A673 (cell line): ENCODE data around the gene GRIN2D. TPM values are rescaled to one million over a fixed set of nuclear protein-coding genes. Genes with fewer than 3 reads are reported as not detected.
A peak's percentile ranks its signal among the peaks of the same experiment; 100 is the strongest.

Source experiments
- BruUV-seq: library from RNA; stranded (reverse); fragments of 400-500 nt; replicated peaks from 2 replicates; lab custom pipeline; 2021; lab: Mats Ljungman, UMichigan
- CTCF ChIA-PET: fragments of 300-600 bp; sonication (Branson Sonifier 250); formaldehyde crosslinking; loops from one replicate; lab custom pipeline; 2022; ENCODE audit warnings: antibody characterized with exemption; lab: Charles Lee
- POLR2A ChIA-PET: fragments of 300-600 bp; sonication (Branson Sonifier 250); formaldehyde crosslinking; loops from one replicate; lab custom pipeline; 2022; ENCODE audit warnings: antibody characterized with exemption; ENCODE audit not compliant: low non-redundant PET; lab: Charles Lee
- DNase-seq: peaks from one replicate; pipeline ENCODE4 v3.0.0-alpha.2; 2015; ENCODE audit warnings: low spot score
- H3K27ac ChIP-seq: fragments of 200-600 bp; sonication (generic); 2 replicates; pipeline ENCODE4 v1.5.1; 2016; ENCODE audit warnings: mixed run types, low read depth, mild to moderate bottlenecking, mixed read lengths, antibody characterized with exemption, low read length; ENCODE audit not compliant: poor library complexity, severe bottlenecking
- H3K27me3 ChIP-seq: fragments of 200-600 bp; sonication (generic); replicated peaks from 2 replicates; pipeline ENCODE4 v1.6.1; 2017; ENCODE audit warnings: mixed run types, low read depth, mild to moderate bottlenecking, mixed read lengths, antibody characterized with exemption, low read length; ENCODE audit not compliant: insufficient read depth, poor library complexity
- H3K36me3 ChIP-seq: fragments of 200-600 bp; sonication (generic); 2 replicates; pipeline ENCODE4 v1.6.1; 2016; ENCODE audit warnings: mixed run types, mild to moderate bottlenecking, mixed read lengths, antibody characterized with exemption, low read length; ENCODE audit not compliant: insufficient read depth, poor library complexity, severe bottlenecking
- H3K4me1 ChIP-seq: fragments of 200-600 bp; sonication (generic); 2 replicates; pipeline ENCODE4 v1.6.1; 2017; ENCODE audit warnings: mixed run types, mild to moderate bottlenecking, mixed read lengths, antibody characterized with exemption, low read length; ENCODE audit not compliant: insufficient read depth, poor library complexity, severe bottlenecking
- H3K4me3 ChIP-seq: fragments of 200-600 bp; sonication (generic); 2 replicates; pipeline ENCODE4 v1.5.1; 2016; ENCODE audit warnings: low read depth, mixed run types, mild to moderate bottlenecking, mixed read lengths, low read length; ENCODE audit not compliant: poor library complexity, severe bottlenecking
- H3K9me3 ChIP-seq: fragments of 200-600 bp; sonication (generic); 2 replicates; pipeline ENCODE4 v1.6.1; 2016; ENCODE audit warnings: mixed run types, low read depth, mild to moderate bottlenecking, mixed read lengths, antibody characterized with exemption, low read length; ENCODE audit not compliant: poor library complexity, severe bottlenecking
- CTCF ChIP-seq: fragments of 300-800, 200-600 bp; sonication (generic); conservative IDR thresholded peaks from 2 replicates; pipeline ENCODE4 v1.5.1; 2017; ENCODE audit warnings: low read depth, mild to moderate bottlenecking, antibody characterized with exemption, low read length, moderate library complexity, mixed read lengths
- EZH2 ChIP-seq: fragments of 200-600 bp; sonication (generic); IDR thresholded peaks from 2 replicates; pipeline ENCODE4 v1.6.1; 2017; ENCODE audit warnings: borderline replicate concordance, low read depth, mild to moderate bottlenecking, mixed read lengths, antibody characterized with exemption, low read length; ENCODE audit not compliant: poor library complexity, severe bottlenecking
- intact Hi-C: fragments of 100-400 bp; cut with micrococcal nuclease; formaldehyde crosslinking; loops from one replicate; pipeline ENCODE4 v1.10.0; 2022; ENCODE audit not compliant: unreplicated experiment
- total RNA-seq: library from RNA; stranded (reverse); gene quantifications from 2 replicates; pipeline ENCODE4 v1.2.3, GENCODE V29; 2021

GRIN2D gene
- total RNA-seq, 1 experiment from 2014 or later: 10.4 TPM

GRCh38 chr19:48355365-48355954, 38.0 kb upstream of the GRIN2D start:
- CTCF ChIA-PET: no interaction called here

GRCh38 chr19:48359123-48359522, 34.3 kb upstream of the GRIN2D start:
- TF ChIP-seq CTCF: no peak
- TF ChIP-seq EZH2: no peak
- ChIA-PET CTCF (no interaction called here), POLR2A (no interaction called here)
- BruUV-seq: no TSS peak
- H3K4me1 ChIP-seq: peaks cover 5% of the 10 kb centered on the region
- intact Hi-C loops: no loop called here
- H3K4me3 ChIP-seq: no peak overlapping the region
- no peaks in the 10 kb centered on the region for H3K36me3 ChIP-seq
- no peaks in the 10 kb centered on the region for H3K27me3 ChIP-seq
- no peaks in the 10 kb centered on the region for H3K9me3 ChIP-seq
- DNase-seq: no peak
- H3K27ac ChIP-seq: no peak overlapping the region

More at GRCh38 chr19:48355365-48355954, 38.0 kb upstream of the GRIN2D start:
- POLR2A ChIA-PET: no interaction called here
- intact Hi-C loops: no loop called here
- no TSS peak for BruUV-seq
- H3K9me3 ChIP-seq: no peaks in the 10 kb centered on the region
- H3K4me3 ChIP-seq: no peak overlapping the region
- H3K4me1 ChIP-seq: no peaks in the 10 kb centered on the region
- TF ChIP-seq EZH2 (no peak), CTCF (no peak)
- H3K27ac ChIP-seq: no peak overlapping the region
- H3K36me3 ChIP-seq: no peaks in the 10 kb centered on the region
- no peak for DNase-seq
- H3K27me3 ChIP-seq: no peaks in the 10 kb centered on the region

GRCh38 chr19:48361912-48362311, 31.6 kb upstream of the GRIN2D start:
- H3K27me3 ChIP-seq: no peaks in the 10 kb centered on the region
- no peak overlapping the region for H3K27ac ChIP-seq
- no peaks in the 10 kb centered on the region for H3K9me3 ChIP-seq
- CTCF ChIA-PET: no interaction called here
- intact Hi-C loops: no loop called here
- DNase-seq: no peak
- H3K36me3 ChIP-seq: no peaks in the 10 kb centered on the region
- BruUV-seq: TSS peak; percentile 56
- TF ChIP-seq EZH2 (no peak), CTCF (no peak)
- no peak overlapping the region for H3K4me3 ChIP-seq
- H3K4me1 ChIP-seq: peaks cover 9% of the 10 kb centered on the region
- POLR2A ChIA-PET: no interaction called here
